ENCODE results near the gene WNT11. TPM values are rescaled to one million over a fixed set of nuclear protein-coding genes. Genes with fewer than 3 reads are reported as not detected.

The WNT11 gene
- total RNA-seq, 1 donor from 2014 or later: not detected

DNA sequence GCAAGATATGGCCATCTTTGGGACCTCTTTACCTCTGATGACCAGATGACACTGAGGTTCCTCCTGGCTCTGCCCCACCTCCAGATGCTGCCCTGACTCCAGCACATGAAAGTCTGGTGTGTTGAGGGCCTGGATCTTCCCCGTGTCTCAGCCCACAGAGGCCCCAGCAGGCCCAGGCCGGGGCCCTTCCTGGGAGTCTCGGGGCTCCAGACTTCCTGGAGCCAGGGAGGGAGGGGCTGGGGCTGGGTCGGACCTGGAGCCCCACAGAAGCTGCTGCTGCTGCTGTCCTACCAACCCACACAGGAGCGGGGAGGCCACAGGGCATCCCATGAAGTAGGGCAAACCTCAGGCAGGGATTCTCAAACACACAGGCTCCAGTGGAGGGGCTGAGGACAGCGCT is 32.2 kb upstream of the WNT11 start:
- H3K4me3 ChIP-seq (ENCODE audit: low read depth, low read length): no peak overlapping the region
- TF ChIP-seq, protein P1, sequence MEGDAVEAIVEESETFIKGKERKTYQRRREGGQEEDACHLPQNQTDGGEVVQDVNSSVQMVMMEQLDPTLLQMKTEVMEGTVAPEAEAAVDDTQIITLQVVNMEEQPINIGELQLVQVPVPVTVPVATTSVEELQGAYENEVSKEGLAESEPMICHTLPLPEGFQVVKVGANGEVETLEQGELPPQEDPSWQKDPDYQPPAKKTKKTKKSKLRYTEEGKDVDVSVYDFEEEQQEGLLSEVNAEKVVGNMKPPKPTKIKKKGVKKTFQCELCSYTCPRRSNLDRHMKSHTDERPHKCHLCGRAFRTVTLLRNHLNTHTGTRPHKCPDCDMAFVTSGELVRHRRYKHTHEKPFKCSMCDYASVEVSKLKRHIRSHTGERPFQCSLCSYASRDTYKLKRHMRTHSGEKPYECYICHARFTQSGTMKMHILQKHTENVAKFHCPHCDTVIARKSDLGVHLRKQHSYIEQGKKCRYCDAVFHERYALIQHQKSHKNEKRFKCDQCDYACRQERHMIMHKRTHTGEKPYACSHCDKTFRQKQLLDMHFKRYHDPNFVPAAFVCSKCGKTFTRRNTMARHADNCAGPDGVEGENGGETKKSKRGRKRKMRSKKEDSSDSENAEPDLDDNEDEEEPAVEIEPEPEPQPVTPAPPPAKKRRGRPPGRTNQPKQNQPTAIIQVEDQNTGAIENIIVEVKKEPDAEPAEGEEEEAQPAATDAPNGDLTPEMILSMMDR (conservative IDR thresholded peaks at IDR 0.05; ENCODE audit: low read depth, low read length): no peak
- DNase-seq (ENCODE audit: low read depth): no peak

- TF ChIP-seq, protein P1 (conservative IDR thresholded peaks at IDR 0.05; ENCODE audit: low read depth, low read length): peak; percentile 29
- no peak overlapping the region for H3K4me3 ChIP-seq (ENCODE audit: low read depth, low read length)
- DNase-seq (ENCODE audit: low read depth): no peak
Measured at GRCh38 chr11:76237914-76238313, 31.6 kb upstream of the WNT11 start.

DNA sequence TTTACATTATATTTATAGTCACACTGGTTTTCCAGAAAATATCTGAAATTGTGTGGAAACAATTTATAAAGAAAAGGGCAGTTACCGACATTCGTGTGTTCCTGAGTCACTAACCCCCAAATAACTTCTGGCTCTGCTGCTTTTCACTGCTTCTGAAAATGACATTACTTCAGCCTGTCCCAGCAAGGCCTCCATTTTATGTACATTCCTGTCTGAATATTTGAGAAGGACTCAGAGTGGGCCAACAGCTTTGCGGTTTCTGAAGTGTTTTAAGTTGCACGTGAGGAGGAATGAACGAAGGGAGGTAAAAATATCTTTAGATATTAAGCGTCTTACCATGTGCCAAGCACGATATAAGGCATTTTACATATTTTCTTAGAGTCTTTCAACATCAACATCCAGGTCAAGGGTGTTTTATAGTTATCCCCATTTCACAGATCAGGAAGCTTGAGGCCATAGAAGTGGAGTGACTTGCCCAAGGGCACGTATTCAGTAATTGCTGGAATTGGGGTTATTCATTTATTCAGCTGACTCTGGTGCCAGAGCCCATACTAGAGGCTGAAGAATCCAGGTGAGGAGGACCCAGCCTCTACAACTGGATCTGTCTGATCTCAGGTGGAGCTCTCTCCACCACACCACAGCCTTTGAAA is 30.8 kb upstream of the WNT11 start:
- TF ChIP-seq, protein P1 (conservative IDR thresholded peaks at IDR 0.05; ENCODE audit: low read depth, low read length): no peak
- H3K4me3 ChIP-seq (ENCODE audit: low read depth, low read length): no peak overlapping the region
- DNase-seq (ENCODE audit: low read depth): no peak

DNA sequence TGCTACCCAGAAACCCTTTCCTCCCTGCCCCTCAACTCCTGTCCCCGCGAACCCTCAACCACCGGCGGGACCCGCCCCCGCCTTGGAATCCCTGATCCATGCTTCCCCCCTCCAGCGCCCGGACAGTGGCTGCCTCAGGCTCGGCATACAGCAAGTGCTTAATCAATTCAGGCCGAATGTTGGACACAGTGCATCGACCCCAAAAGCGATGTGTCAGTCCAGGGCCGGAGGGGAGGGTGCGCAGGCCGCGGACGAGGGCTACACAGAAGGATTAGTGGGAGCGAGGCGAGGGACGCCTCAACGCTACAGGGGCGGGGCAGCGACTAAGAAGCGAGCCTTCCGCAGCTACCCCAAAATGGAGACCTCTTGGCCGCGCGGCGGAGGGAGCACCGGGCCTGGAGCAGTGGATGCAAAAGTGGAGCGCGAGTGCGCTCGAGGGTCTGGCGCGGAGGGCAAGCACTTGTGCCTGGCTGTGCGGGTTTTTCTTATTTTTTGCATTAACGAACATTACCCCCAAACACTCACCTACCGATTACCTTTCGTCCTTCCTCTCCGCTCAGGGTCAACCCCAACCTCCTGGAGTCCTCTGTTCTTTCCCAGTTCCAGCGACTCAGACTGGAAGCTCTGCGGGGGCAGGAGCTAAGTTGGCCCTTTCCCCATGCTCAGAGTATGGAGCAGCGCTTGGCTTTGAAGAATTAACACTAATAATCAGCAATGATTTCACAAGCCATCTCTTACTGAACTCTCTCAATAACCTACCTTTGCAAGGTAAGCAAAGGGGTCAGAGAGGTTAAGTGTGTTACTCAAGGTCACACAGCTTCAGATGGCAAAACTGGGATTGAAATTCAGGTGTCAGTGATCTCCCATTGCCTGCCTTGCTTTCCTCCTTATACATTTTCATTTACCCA is 30.0 kb upstream of the WNT11 start:
- TF ChIP-seq, protein P1 (conservative IDR thresholded peaks at IDR 0.05; ENCODE audit: low read depth, low read length): no peak
- peak overlapping the region; percentile 70 for H3K4me3 ChIP-seq (ENCODE audit: low read depth, low read length)
- no peak for DNase-seq (ENCODE audit: low read depth)

DNA sequence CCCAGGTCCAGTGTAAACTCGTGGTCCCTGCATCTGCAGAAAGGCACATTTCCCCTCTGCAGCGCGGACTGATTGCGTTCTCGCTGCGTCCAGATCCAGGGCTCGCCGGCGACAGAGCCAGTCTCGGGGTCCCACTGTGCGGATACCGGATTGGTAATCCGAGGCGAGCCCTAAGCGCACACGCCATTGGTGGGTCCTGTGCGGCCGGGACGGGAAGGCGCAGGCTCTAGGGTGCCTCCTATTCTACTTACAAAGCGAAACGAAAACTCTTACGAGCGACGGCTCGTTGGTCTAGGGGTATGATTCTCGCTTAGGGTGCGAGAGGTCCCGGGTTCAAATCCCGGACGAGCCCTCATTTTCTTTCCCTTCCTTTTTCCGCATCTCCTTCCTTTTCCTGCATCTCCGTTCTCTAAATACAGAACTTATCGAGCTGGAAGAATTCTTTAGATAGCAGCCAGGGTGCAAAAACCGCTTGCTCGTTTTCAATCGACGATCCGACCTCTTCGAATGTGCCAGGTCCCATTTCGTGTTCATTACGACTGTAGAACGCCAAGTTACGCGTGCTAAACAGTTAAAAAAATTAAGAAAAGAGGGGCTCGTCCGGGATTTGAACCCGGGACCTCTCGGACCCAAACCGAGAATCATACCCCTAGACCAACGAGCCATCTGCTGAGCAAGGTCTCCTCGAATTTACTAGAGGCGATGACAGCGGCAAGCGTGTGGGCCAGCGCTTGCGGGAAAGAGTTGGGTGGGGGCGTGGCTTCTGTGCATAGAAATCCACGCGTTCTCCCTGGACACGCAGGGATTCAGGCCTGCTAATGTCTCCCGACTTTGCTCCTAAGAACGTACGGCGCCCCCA is 29.2 kb upstream of the WNT11 start:
- peak; percentile 48 for DNase-seq (ENCODE audit: low read depth)
- H3K4me3 ChIP-seq (ENCODE audit: low read depth, low read length): peak overlapping the region; percentile 70
- TF ChIP-seq, protein P1 (conservative IDR thresholded peaks at IDR 0.05; ENCODE audit: low read depth, low read length): no peak

DNA sequence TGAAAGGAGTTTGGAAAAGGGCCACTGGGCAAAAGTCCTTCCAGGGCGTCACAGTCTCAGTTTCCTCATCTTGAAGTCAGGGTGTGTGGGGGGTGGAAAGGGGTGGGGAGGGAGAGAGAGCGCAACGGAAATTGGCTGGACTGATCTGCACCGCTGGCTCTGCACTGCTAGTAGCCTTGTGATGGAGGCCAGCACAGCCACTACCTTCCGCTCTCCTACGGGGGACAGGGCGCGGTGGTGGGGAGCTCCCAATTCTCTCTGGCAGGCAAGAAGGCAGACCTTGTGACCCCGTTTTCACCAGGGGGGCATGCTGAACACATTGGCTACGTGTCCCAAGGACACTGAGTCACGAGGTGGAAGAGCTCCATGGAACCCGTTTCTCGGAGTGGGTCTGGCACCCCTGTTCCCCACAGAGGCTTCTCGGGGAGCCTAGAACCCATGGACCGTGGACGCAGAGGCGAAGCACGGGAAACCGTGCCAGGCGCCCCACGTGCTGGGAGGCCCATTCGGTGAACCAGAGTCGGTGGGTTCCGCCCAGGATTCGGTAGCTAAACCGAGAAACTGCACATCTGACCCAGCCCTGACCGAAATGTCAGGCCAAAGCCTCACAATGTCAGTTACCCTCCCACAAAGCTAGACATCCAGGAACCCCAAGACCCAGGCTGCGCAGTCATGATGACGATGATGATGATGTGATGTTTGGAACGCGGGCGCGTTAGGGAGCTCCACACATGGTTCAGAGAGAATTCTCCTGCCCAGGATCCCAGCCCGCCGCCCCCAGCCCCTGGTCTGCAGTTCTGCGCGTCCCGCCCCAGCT is 28.3 kb upstream of the WNT11 start:
- DNase-seq (ENCODE audit: low read depth): no peak
- TF ChIP-seq, protein P1 (conservative IDR thresholded peaks at IDR 0.05; ENCODE audit: low read depth, low read length): no peak

More for the DNA sequence above, 28.3 kb upstream of the WNT11 start:
- H3K4me3 ChIP-seq (ENCODE audit: low read depth, low read length): peak overlapping the region; percentile 70

Data from epithelial cell of proximal tubule (primary cell).